CD14-positive monocyte (primary cell): ENCODE data around the gene ROPN1. TPM values are rescaled to one million over a fixed set of nuclear protein-coding genes. Genes with fewer than 3 reads are reported as not detected.

Experiments used
- DNase-seq, 3 donors: peaks; one replicate each; pipeline ENCODE4 v3.0.0-alpha.2; 2011 to 2022
- H2AFZ ChIP-seq: 2 replicates; pipeline ENCODE4 v1.6.0; 2012; ENCODE audit warnings: mild to moderate bottlenecking, low read depth, low read length, inconsistent platforms; ENCODE audit not compliant: insufficient read depth, poor library complexity, severe bottlenecking
- H3K27ac ChIP-seq, 2 donors: 1 replicate in 1 of 2; 2 replicates in 1 of 2; pipeline ENCODE4 v1.5.1; 2012 to 2013; ENCODE audit warnings: low read length in 2 of 2, control low read depth in 1 of 2, inconsistent platforms in 1 of 2, low read depth in 1 of 2, mild to moderate bottlenecking in 1 of 2
- H3K27me3 ChIP-seq, 2 donors: one replicate each; pipeline versions ENCODE4 v1.6.0 to v1.6.1; 2011 to 2013; ENCODE audit warnings: low read length in 2 of 2; ENCODE audit not compliant: control insufficient read depth in 2 of 2, insufficient read depth in 2 of 2
- H3K36me3 ChIP-seq, 2 donors: replicated peaks in 1 of 2; 1 replicate in 1 of 2; 2 replicates in 1 of 2; pipeline versions ENCODE4 v1.5.1 to v1.6.1; 2012 to 2013; ENCODE audit warnings: low read length in 2 of 2, control low read depth in 1 of 2, inconsistent platforms in 1 of 2, mild to moderate bottlenecking in 1 of 2; ENCODE audit not compliant: insufficient read depth in 2 of 2, control insufficient read depth in 1 of 2
- H3K4me1 ChIP-seq, 2 donors: 1 replicate in 1 of 2; 2 replicates in 1 of 2; pipeline versions ENCODE4 v1.5.1 to v1.6.1; 2012 to 2013; ENCODE audit warnings: low read length in 2 of 2, control low read depth in 1 of 2, inconsistent platforms in 1 of 2, mild to moderate bottlenecking in 1 of 2, moderate library complexity in 1 of 2; ENCODE audit not compliant: insufficient read depth in 2 of 2, control insufficient read depth in 1 of 2
- H3K4me2 ChIP-seq: replicated peaks from 2 replicates; pipeline ENCODE3; 2012; ENCODE audit warnings: low read length, moderate library complexity, mild to moderate bottlenecking; ENCODE audit not compliant: poor library complexity, severe bottlenecking; ENCODE audit errors: extremely low read depth
- H3K4me3 ChIP-seq, 3 experiments: fragments of 200-600 bp in 1 of 3; sonication (generic) in 1 of 3; replicated peaks in 1 of 3; 1 replicate in 2 of 3; 2 replicates in 1 of 3; pipeline ENCODE4 v1.5.1; 2011 to 2013; ENCODE audit warnings: low read length in 3 of 3, mild to moderate bottlenecking in 3 of 3, control low read depth in 2 of 3, low read depth in 2 of 3, inconsistent platforms in 1 of 3, moderate library complexity in 1 of 3
- H3K79me2 ChIP-seq: 2 replicates; pipeline ENCODE4 v1.6.0; 2012; ENCODE audit warnings: mild to moderate bottlenecking, control low read depth, inconsistent platforms, low read length, moderate library complexity; ENCODE audit not compliant: insufficient read depth
- H3K9ac ChIP-seq: 2 replicates; pipeline ENCODE4 v1.6.0; 2017; ENCODE audit warnings: low read length, mild to moderate bottlenecking; ENCODE audit not compliant: insufficient read depth, poor library complexity, severe bottlenecking
- H3K9me3 ChIP-seq, 2 donors: replicated peaks in 1 of 2; 1 replicate in 1 of 2; 2 replicates in 1 of 2; pipeline versions ENCODE4 v1.5.1 to v1.6.1; 2012 to 2013; ENCODE audit warnings: low read length in 2 of 2, control low read depth in 1 of 2; ENCODE audit not compliant: control insufficient read depth in 1 of 2, insufficient read depth in 1 of 2
- H4K20me1 ChIP-seq: 2 replicates; pipeline ENCODE4 v1.6.0; 2012; ENCODE audit warnings: mild to moderate bottlenecking, low read length, control low read depth, moderate library complexity; ENCODE audit not compliant: insufficient read depth
- H3K27ac Mint-ChIP-seq, 7 donors: one replicate each; pipeline ENCODE4 v1.8.0; 2020; ENCODE audit warnings: mild to moderate bottlenecking in 7 of 7, mixed read lengths in 7 of 7, moderate library complexity in 6 of 7, inconsistent platforms in 2 of 7
- H3K27me3 Mint-ChIP-seq, 3 donors: one replicate each; pipeline ENCODE4 v1.8.0; 2021 to 2022; ENCODE audit warnings: low read depth in 3 of 3, mild to moderate bottlenecking in 3 of 3, mixed read lengths in 3 of 3, moderate library complexity in 3 of 3, inconsistent platforms in 1 of 3
- H3K36me3 Mint-ChIP-seq, 2 donors: one replicate each; pipeline ENCODE4 v1.8.0; 2020; ENCODE audit warnings: mixed read lengths in 2 of 2, inconsistent platforms in 1 of 2, mild to moderate bottlenecking in 1 of 2
- H3K4me1 Mint-ChIP-seq: one replicate; pipeline ENCODE4 v1.8.0; 2020; ENCODE audit warnings: mild to moderate bottlenecking, mixed read lengths
- H3K4me3 Mint-ChIP-seq, 2 donors: one replicate each; pipeline ENCODE4 v1.8.0; 2020; ENCODE audit warnings: mild to moderate bottlenecking in 2 of 2, mixed read lengths in 2 of 2, moderate library complexity in 1 of 2
- H3K9me3 Mint-ChIP-seq, 7 donors: one replicate each; pipeline ENCODE4 v1.8.0; 2020 to 2022; ENCODE audit warnings: mixed read lengths in 7 of 7, mild to moderate bottlenecking in 6 of 7, moderate library complexity in 6 of 7, inconsistent platforms in 2 of 7
- CTCF ChIP-seq: fragments of 200-600 bp; IDR thresholded peaks from one replicate; pipeline ENCODE4 v1.8.0; 2022; ENCODE audit warnings: antibody characterized with exemption, mild to moderate bottlenecking
- WGBS: methylation state at CpG from one replicate; pipeline ENCODE4 v1.1.5; 2013; ENCODE audit warnings: missing lambda C conversion rate; ENCODE audit not compliant: insufficient coverage; 5-methylcytosine and 5-hydroxymethylcytosine counted together
- intact Hi-C, 2 donors: fragments of 100-400 bp; cut with micrococcal nuclease; formaldehyde crosslinking; loops; one replicate each; pipeline versions ENCODE4 v1.15.0 to v1.15.1; 2023
- polyA plus RNA-seq, 3 donors: library from polyadenylated mRNA; depleted of rRNA in 1 of 3; unstranded in 2 of 3; stranded (reverse) in 1 of 3; fragments of 300-500 nt in 2 of 3; fragments of >200 nt in 1 of 3; fragmentation: Illumina TruSeq in 2 of 3; gene quantifications; 1 replicate in 2 of 3; 2 replicates in 1 of 3; pipeline ENCODE4 v1.2.3, GENCODE V29; 2012 to 2021

ROPN1 gene
- polyA plus RNA-seq, 3 donors: not detected

- no peak for DNase-seq
- H3K9me3 ChIP-seq: no peaks in the 10 kb centered on the region
- H3K27me3 ChIP-seq: no peaks in the 10 kb centered on the region
- H3K36me3 Mint-ChIP-seq: peaks cover 41 to 60% of the 10 kb centered on the region in 2 donors
- WGBS: 100% methylated on average over 1 of the region's 2 CpGs
- no peaks in the 10 kb centered on the region for H3K4me1 ChIP-seq
- H3K4me3 ChIP-seq: no peak overlapping the region
- no peak overlapping the region for H3K4me2 ChIP-seq
- intact Hi-C loops: no loop called here
- H3K9me3 Mint-ChIP-seq: no peaks in the 10 kb centered on the region
- no peaks in the 10 kb centered on the region for H3K79me2 ChIP-seq
- H3K27ac Mint-ChIP-seq: peak overlapping the region in 1 of 7 donors; percentile 14
- H3K27ac ChIP-seq: no peak overlapping the region
- TF ChIP-seq CTCF: no peak
- H3K4me1 Mint-ChIP-seq: no peaks in the 10 kb centered on the region
- no peak overlapping the region for H3K9ac ChIP-seq
- no peak overlapping the region for H3K4me3 Mint-ChIP-seq
- no peaks in the 10 kb centered on the region for H3K27me3 Mint-ChIP-seq
- peaks cover 29 to 69% of the 10 kb centered on the region in 2 donors for H3K36me3 ChIP-seq
- no peaks in the 10 kb centered on the region for H4K20me1 ChIP-seq
- H2AFZ ChIP-seq: no peak overlapping the region
These were observed 42.3 kb downstream of the ROPN1 start for GRCh38 chr3:123949641-123950040.

DNA sequence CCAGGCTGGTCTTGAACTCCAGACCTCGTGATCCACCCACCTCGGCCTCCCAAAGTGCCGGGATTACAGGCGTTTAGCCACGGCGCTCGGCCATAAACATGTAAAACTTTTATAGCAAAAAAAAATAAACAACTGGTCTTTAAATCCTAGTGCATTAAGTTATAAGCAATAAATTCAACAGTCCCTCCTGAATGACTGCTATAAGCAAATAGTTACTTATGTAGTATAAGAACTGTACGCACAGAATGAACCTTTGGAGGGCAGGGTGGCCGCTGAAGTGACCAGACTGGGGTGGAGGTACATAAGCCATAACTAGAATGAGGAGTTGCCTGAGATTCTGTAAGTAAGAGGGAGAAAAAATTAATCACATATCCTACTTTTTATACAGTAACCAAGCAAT is 43.5 kb downstream of the ROPN1 start:
- no peaks in the 10 kb centered on the region for H3K4me1 Mint-ChIP-seq
- no peak overlapping the region for H3K4me3 ChIP-seq

More for the DNA sequence above, 43.5 kb downstream of the ROPN1 start:
- H2AFZ ChIP-seq: no peak overlapping the region
- no peak overlapping the region for H3K9ac ChIP-seq
- H3K27ac Mint-ChIP-seq: no peak overlapping the region
- H3K27ac ChIP-seq: no peak overlapping the region
- H3K27me3 ChIP-seq: no peaks in the 10 kb centered on the region
- peaks cover 49 to 67% of the 10 kb centered on the region in 2 donors for H3K36me3 Mint-ChIP-seq
- H3K4me1 ChIP-seq: no peaks in the 10 kb centered on the region
- H3K27me3 Mint-ChIP-seq: no peaks in the 10 kb centered on the region
- WGBS: 100% methylated on average over 1 of the region's 9 CpGs
- H3K4me2 ChIP-seq: no peak overlapping the region
- H4K20me1 ChIP-seq: no peaks in the 10 kb centered on the region
- no peaks in the 10 kb centered on the region for H3K9me3 Mint-ChIP-seq
- H3K79me2 ChIP-seq: no peaks in the 10 kb centered on the region
- TF ChIP-seq CTCF: no peak
- H3K4me3 Mint-ChIP-seq: no peak overlapping the region
- intact Hi-C loops: no loop called here
- DNase-seq: no peak
- no peaks in the 10 kb centered on the region for H3K9me3 ChIP-seq
- peaks cover 37 to 73% of the 10 kb centered on the region in 2 donors for H3K36me3 ChIP-seq
